Stimulated activated CD8-positive, alpha-beta memory T cell treated with anti-CD3 and anti-CD28 coated beads, Interleukin-12 subunit alpha, Interleukin-12 subunit beta, amount 100 ng/mL, for 24 hours (primary cell): ENCODE results near the gene S100A14.
"Not testable (repeated sequence)": the region's sequence is repeated elsewhere in the genome, so short reads cannot be mapped to it uniquely, and the experiment has no call there.

Experiments used
- DNase-seq: peaks from one replicate; pipeline ENCODE4 v3.0.0-alpha.2; 2020; ENCODE audit errors: extremely low read depth

Gene S100A14

DNA sequence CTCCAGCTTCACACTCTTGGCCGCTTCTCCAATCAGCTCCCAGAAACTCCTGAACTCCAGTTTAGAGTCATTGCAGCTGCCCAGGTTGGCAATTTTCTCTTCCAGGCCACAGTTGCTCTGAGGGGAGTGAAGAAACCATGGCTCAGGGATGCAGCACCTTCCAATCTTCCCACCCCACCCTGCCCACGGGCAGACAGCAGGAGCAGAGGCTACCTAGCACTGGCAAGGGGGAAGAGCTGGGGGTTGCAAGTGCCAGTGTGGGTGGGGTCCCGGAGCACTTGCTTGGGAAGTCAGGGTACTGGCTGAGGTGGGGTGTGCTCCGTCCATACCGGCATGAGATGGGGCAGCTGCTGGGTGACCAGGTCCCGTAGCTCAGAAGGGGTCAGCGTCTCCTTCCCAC is 1.2 kb downstream of the S100A14 start:
- no peak for DNase-seq

DNA sequence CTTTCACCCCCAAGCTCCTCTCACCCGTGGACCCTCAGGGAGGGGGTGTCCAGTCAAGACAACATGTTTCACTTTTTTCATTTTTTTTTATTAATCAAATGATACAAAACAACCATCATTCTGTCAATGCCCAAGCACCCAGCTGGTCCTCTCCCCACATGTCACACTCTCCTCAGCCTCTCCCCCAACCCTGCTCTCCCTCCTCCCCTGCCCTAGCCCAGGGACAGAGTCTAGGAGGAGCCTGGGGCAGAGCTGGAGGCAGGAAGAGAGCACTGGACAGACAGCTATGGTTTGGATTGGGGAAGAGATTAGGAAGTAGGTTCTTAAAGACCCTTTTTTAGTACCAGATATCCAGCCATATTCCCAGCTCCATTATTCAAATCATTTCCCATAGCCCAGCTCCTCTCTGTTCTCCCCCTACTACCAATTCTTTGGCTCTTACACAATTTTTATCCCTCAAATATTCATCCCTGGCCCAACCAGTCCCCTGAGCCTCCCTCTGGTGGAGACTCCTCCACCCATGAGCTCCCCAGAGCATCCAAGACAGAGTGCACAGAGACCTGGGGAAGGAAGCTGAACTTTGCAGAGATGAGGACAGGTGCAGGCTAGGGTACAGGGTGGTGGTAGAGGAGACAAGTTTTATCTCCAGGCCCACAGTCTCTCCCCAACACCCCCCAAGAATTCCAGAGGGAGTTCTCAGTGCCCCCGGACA is 1.8 kb downstream of the S100A14 start:
- no peak for DNase-seq

DNA sequence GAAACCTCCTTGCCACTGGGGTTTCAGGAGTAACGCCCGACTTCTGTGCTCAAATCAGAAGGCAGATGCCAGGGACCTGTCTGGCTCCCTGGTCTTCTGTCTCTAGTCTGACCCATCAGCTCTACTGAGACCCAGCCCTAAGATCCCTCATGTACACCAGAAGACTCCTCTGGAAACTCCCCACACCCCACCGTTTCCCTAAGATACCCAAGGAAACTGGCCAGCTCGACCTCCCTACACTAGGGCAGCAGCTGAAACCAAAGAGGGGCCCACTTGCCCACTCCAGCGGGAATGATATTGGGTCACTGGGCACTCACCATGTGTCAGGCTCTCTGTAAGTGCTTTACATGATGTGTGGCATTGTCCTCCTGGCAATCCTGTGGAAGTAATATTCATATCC is 2.7 kb downstream of the S100A14 start:
- no peak for DNase-seq

DNA sequence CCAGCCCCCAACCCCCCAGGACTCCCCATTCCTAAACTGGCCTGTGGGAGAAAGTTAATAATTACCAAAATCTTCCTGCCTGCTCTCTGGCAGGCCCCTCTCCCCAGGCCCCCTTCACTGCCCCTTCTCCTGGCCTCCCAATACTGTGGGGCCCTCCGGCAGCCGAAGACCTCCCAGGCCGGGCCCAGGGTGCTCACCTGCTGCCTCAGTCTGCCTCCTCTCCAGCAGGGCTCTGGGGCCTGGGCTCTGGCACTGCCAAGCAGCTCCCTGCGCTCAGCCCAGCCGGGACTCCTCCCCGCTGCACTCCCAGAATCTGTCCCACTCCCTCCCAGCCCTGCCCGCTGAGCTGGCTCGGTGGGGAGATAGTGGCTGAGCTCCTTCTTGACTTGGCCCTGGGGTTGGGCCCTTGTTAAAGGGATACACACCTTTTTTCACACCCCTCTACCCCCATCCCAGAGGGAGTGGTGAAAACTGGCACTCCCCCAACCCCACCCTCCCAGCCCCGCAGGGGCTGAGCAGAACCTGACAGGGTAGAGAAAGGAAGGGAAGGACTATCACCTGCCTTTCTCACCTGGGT is 3.3 kb downstream of the S100A14 start, which contains the start of gene S100A16:
Gene S100A16 (minus strand): TSS at position 383 of the 577 bp plus-strand sequence. CDS start 4,986 bp downstream, outside the sequence.
- no peak for DNase-seq

DNA sequence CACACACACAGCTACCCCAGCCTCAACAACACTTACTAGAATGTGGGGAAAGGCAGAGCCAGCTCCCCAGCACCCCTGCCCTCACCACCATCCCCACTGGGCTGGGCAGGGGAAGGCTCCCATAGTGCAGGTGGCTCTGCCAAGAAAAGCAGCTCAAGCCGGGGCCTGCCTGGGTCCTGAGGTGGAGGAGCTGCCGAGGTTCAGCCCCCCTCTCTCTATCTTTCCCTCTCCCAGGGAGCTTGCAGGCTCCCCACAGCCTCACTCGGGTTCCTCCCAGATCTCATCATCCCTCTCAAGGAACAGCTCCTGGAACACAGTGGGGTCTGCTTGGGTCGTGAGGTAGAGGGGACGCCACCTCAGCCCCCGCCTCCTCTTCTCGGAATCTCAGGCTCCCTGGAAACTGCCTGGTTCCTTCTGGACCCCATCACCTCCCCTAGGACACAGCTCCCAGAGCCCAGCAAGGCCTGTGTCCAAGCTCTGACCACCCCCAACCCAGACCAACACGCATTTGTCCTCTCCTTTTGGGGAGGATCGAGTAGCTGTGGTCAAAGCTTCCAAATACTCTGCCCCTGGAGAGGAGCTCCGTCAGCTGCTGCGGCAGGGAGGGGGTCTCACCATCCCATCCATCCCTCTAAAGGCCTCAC is 3.9 kb downstream of the S100A14 start:
- DNase-seq: no peak

DNA sequence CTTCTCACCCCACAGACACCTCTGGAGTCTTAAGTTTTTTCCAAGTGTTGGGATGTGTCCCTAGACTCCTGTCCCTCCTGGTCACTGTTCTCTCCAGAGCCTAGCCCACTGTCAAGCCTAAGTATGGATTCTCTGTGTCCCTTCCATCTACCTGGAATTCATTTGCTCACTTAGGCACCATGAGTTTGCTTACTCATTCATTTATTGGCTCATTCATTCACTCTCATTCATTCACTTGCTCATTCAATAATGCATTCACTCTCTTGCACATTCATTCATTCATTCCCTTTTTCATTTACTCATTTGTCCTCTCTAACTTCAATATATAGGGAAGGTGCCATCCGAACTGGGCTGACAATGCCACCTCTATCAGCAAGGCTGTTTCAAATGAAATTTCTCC is 4.8 kb downstream of the S100A14 start:
- DNase-seq: no peak

DNA sequence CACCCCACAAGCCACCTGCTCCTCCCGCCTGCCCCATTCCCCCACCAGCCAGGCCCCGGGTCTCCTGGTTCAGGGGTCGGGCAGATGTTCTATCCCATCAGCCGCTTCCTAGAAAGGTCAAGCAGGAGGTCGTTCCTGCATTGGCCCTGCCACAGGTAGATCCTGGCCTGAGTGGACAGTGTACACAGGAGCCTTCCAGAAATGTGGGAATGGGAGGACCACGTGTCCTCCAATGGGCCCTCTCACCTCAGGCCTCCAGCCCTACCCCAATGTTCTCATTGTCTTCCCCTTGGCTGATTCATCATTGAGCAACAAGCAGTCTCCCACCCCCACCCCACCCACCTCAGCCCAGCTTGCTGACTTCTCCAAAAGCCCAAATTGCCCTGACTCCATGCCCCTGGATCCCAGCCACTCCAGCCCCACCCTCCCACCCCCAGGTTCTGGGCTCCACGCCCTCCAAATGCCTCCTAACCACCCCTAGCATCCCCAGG is 5.3 kb downstream of the S100A14 start:
- DNase-seq: no peak

DNA sequence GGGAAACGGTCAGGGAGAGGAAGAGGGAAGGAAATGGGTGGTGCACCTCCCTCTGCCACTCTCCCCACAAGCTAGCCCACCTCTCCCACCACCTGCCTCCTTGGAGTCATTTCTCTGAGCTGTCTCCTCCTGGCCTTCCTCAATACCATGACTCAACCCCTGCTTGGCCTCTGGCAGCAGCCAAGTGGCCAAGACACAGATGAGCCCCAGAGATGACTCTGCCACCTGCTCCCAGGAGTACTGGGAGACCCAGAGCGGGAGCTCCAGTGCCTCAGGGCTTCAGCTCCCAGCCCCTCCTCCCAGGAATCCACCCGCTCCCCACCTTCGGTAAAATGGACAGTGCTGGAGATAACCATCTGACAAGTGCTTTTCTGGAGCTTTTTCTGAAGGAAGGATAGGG is 5.8 kb downstream of the S100A14 start:
- no peak for DNase-seq

DNA sequence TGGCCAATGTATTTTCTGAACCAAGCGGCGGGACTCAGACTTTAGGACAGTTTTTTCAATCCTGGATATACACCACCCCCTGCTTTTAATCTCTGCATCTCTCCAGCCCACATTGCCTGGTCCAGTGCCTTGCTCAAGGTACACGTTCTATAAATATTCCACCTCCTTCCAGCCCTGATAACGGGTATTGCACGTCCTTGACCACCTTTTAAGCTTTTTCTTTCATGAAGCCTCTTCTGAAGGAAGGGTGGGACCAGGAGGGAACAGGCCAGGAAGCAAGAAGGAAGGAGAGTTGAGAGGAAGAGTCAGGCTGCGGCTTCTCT is 6.6 kb downstream of the S100A14 start:
- DNase-seq: no peak

DNA sequence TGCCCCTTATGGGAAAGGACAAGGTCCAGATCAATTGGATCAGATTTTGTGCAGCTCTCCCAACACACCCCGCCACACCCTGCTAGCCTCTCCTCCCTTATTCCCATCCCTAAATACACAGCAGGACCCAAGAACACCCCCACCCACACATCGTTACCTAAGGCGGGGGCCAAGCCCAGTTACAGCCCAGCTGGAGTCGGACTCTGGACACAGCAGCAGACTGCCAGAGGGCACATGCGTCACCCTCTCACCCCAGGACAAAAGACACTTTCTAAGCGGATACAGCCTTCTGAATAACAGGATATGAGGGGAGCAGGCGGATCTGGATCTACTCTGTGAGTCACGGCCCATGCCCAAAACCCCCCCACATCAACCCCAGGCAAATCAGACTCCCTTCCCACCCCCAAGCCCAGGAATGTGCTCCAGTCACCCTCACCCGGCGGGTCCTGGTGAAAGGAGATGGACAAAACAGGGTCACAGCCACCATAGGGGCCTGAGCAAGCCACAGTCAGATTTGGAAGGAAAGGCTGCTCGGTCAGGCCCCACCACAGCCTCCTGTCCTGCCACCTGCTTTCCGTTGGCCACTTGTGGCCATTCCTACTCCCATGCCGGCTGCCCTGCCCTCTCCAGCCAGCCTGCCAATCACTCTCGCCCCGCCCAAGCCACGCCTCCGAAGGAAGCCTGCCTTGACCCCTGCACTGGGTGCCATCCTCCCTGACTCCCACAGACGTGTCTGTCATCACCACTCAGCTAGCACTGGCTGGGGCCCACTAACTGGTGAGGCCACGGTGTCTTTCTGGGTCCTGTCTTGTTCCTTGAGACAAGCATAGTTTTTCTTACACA is 7.2 kb downstream of the S100A14 start:
- no peak for DNase-seq

DNA sequence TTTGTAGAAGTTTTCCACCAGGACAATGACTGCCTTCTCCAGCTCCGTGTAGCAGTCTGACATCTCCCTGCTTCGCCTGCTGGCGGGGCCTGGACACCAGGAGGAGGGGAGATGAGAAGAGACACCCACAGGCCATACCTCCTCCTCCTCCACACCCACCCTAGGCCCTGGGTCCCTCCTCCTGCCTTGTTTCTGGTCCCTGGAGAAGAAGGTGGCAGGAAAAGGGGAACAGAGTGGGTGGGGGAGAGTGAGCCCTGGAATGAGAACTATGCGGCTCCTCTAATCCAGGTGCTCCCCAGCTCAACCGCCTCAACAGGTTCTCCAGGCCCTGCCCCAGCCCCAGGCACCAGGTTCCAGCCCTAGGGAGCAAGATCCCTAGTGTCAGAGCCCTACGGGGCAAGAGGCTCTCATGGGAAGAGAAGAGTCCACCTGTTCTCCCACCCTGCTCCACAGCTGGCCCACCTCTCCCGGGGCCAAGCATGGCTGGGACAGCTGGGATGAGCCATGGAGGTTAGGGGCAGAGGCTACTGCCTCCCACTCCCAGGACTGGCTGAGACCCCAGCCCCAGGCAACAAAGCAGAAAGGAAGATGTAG is 7.9 kb downstream of the S100A14 start:
- no peak for DNase-seq

DNA sequence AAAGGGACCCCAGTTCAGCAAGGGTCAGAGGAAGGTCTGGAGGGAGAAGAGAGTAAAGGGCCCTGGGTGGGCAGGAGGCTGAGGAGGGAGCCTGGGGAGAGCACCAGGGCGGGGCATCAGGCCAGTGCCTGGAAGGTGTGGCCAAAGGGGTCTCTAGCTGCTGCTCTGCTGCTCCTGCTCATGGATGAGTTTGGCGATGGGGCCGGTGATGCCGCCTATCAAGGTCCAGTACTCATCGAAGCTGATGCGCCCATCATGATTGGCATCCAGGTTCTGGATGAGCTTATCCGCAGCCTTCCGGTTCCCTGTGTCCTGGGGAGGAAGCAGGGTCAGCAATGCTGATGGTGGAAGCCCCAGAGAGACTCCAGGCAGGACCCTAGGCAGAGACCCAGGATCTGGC is 8.7 kb downstream of the S100A14 start:
- DNase-seq: no peak

DNA sequence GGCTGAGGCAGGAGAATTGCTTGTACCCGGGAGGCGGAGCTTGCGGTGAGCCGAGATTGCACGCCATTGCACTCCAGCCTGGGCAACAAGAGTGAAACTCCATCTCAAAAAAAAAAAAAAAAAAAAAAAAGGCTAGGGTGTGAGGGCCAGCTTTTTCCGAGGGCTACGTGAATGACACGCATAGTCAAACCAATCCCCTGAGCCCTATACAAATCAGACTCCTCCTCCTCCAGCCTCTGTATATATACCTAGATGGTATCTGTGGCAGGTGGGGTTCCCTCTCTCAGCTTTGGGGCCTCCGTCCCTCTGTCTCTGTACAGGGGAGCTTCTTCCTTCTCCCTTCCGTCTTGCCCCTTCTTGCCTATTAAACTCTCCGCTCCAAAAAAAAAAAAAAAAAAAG is 9.9 kb downstream of the S100A14 start:
- DNase-seq: no peak

DNA sequence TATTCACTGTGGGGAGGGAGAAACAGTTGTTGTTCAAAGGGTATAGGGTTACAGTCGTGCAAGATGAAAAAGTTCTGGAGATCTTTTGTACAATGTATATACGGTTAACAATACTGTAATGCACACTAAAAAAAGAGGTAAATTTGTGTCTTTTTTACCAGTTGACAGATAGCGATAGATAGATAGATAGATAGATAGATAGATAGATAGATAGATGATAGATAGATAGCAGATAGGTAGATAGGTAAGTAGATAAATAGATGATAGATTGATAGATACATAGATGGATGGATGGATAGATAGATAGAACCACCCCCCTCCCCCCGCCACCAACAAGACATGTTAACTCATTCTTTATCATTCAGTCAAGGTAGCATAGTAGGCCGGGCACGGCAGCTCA is 13.4 kb downstream of the S100A14 start:
- no peak for DNase-seq

DNA sequence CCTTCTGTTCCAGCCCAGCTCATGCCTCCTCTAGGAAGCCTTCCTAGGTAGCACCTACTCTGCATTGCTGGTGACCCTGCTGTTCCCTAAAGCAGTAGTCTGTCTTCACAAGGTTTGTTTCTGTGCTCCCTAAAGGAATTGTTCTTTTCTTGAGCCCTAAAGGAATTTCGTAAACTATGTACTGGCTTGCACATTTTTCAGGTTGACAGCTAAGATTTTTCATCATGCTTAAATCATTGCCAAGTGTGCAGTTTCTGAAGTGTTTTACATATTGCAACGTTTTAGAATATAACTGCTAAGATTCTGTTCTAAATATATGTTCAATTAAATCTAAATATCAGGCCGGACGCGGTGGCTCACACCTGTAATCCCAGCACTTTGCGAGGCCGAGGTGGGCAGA is 16.3 kb downstream of the S100A14 start:
- no peak for DNase-seq

DNA sequence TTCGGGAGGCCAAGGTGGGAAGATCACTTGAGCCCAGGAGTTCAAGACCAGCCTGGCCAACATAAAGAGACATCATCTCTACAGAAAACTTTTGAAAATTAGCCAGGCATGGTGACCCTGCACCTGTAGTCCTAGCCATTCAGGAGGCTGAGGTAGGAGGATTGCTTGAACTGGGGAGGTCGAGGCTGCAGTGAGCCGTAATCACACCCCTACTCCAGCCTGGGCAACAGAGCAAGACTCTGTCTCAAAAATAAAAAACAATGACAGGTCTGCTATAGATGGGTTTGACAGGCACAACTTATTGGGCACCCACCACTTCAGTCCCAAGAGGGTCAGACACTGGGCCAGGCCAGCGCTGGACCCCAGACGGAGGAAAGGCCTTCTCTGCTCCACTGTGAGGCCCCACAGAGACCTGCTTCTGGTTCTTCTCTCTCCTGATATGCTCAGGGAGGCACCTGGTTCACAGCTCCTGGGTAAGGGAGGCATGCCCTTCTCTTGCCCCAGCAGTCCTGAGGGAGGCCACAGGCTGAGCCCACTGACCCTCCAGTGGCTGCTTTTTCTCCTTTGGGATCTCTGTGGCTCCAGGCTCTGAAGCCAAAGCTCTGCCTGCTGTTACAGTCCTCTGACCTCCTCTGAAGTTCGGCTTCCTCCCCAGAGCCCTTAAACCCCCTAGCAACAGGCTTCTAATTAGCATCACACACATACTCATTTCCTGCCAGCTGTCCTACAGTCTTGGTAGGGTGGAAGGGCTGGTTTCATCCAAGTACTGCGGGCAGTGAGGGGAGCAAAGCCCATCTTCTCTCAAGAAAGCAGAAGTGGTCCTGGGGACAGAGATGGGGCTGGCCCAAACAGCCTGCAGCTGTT is 17.6 kb downstream of the S100A14 start:
- no peak for DNase-seq

DNA sequence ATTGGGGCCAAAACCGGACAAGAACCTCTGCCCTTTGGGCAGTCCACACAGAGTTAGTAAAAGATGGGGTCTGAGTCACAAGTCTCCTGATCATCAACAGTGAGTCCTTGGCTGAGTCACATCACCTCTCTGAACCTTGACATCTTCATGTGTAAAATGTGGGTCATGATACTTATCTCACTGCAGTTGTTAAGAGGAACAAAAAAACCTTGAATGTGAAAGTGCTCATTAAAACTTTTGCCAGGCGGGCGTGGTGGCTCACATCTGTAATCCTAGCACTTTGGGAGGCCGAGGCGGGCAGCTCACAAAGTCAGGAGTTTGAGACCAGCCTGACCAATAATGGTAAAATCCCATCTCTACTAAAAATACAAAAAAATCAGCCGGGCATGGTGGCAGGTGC is 18.9 kb downstream of the S100A14 start:
- no peak for DNase-seq

DNA sequence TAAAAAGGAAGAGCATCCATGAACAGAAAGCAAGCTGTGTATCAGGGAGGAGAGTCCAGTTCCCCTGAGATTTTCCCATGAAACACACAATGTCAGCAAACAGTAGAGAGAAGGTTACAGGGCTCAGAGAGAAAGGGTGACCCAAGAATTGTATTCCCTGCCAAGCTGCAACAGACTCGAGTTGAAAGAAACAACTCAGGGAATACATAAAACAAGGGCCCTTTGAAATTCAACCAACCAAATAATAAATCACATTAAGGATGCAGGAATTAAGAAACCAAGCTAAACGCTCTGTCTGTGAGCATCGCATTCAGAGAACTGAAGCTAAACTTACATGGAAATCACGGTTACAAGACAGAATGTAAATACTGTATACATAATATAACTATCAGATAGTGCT is 23.4 kb downstream of the S100A14 start:
- DNase-seq: no peak

DNA sequence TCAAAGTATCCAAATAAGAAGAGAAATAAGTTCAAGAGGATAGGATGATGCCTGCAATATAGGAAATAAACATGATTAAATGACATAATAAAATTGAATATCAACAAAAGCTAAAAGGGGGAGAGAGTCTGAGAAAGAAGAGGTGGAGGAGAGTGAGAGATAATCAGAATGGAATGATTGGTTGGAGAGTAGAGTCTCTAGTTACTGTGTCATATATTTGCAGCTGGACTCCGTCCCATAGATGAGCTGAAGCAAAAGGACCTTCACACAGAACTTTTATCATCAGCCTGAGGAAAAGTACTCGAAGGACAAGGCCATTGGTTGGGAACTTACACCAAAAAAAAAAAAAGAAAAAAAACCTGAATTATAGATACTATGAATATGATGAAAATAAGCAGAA is 27.6 kb downstream of the S100A14 start:
- DNase-seq: no peak

DNA sequence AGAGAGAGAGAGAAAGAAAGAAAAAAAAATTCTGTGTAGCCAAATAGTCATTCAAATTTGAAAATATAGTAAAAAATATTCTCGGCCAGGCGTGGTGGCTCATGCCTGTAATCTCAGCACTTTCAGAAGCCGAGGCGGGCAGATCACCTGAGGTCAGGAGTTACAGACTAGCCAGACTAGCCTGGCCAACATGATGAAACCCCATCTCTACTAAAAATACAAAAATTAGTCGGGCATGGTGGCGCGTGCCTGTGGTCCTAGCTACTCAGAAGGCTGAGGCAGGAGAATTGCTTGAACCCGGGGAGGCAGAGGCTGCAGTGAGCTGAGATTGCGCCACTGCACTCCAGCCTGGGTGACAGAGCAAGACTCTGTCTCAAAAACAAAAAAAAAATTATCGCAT is 28.1 kb downstream of the S100A14 start:
- not testable (repeated sequence) for DNase-seq

DNA sequence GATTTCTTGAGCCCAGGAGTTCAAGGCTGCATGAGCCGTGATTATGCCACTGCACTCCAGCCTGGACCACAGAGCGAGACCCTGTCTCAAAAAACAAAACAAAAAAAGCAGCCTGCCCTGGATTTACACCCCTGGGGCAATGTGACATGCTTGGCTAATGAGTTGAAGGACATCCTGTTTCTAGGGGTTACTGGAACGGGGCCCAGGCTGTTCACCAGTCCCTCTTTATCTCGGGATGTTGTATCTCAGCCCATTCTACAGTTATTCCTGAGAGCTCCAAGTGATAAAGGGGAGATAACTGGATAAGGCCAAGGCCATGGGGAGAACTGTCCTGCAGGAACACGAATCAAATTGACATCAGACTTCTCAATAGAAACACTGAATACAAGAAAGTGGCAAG is 28.8 kb downstream of the S100A14 start:
- no peak for DNase-seq
